Vagina (tissue), 2 donors: Measurements from ENCODE around the gene NHERF2.

ENCODE experiments used
- CTCF ChIP-seq, 3 experiments: fragments of 450-650 bp in 2 of 3; fragments of 200-600 bp in 1 of 3; sonication (generic) in 1 of 3; IDR thresholded peaks; one replicate each; pipeline ENCODE4 v1.5.1; 2017 to 2019; ENCODE audit warnings: antibody characterized with exemption in 3 of 3, mild to moderate bottlenecking in 2 of 3, moderate library complexity in 2 of 3
- POLR2A ChIP-seq, 2 donors: fragments of 450-650 bp; IDR thresholded peaks; one replicate each; pipeline ENCODE4 v1.6.1; 2017; ENCODE audit warnings: antibody characterized with exemption in 2 of 2, mild to moderate bottlenecking in 2 of 2, moderate library complexity in 2 of 2
- POLR2AphosphoS5 ChIP-seq, 2 donors: sonication (generic); formaldehyde crosslinking; IDR thresholded peaks; one replicate each; pipeline ENCODE4 v1.9.0; 2017; ENCODE audit warnings: antibody characterized with exemption in 2 of 2, mild to moderate bottlenecking in 2 of 2, low read depth in 1 of 2; ENCODE audit not compliant: insufficient read depth in 1 of 2

GRCh38 chr16:2028620-2029220 lies 2.0 kb downstream of the NHERF2 start:
- TF ChIP-seq CTCF (IDR thresholded peaks at IDR 0.05) (no peak), POLR2AphosphoS5 (IDR thresholded peaks at IDR 0.05; ENCODE audit: insufficient read depth in 1 of 2, low read depth in 1 of 2) (no peak), POLR2A (IDR thresholded peaks at IDR 0.05) (no peak)
